ENCODE measurements around the gene CBX5.

The CBX5 gene

GRCh38 chr12:54221402-54221984 lies 58.4 kb downstream of the CBX5 start:
- DNase-seq: no peak

GRCh38 chr12:54220567-54220966 lies 59.4 kb downstream of the CBX5 start:
- DNase-seq: no peak

- peak; percentile 33 for DNase-seq
Observed at GRCh38 chr12:54220092-54220557, 59.8 kb downstream of the CBX5 start.

GRCh38 chr12:54217774-54218241 lies 62.1 kb downstream of the CBX5 start:
- no peak for DNase-seq

GRCh38 chr12:54216797-54217661 lies 62.9 kb downstream of the CBX5 start:
- DNase-seq: peak; percentile 71

- DNase-seq: peak; percentile 35
Observed at GRCh38 chr12:54215989-54216796, 63.7 kb downstream of the CBX5 start.

- peak; percentile 80 for DNase-seq
Observed at GRCh38 chr12:54214553-54215406, 65.1 kb downstream of the CBX5 start.

- DNase-seq: no peak
Observed at GRCh38 chr12:54213079-54213478, 66.8 kb downstream of the CBX5 start.

GRCh38 chr12:54211920-54212319 lies 68.0 kb downstream of the CBX5 start:
- no peak for DNase-seq

- DNase-seq: no peak
Observed at GRCh38 chr12:54210400-54210790, 69.5 kb downstream of the CBX5 start.

GRCh38 chr12:54208591-54208990 lies 71.3 kb downstream of the CBX5 start:
- DNase-seq: no peak

- DNase-seq: peak; percentile 8
Observed at GRCh38 chr12:54207539-54208294, 72.2 kb downstream of the CBX5 start.

- no peak for DNase-seq
Observed at GRCh38 chr12:54206791-54207190, 73.1 kb downstream of the CBX5 start.

GRCh38 chr12:54204316-54204715 lies 75.6 kb downstream of the CBX5 start:
- no peak for DNase-seq

- peak; percentile 44 for DNase-seq
Observed at GRCh38 chr12:54201001-54201794, 78.7 kb downstream of the CBX5 start.

- no peak for DNase-seq
Observed at GRCh38 chr12:54200412-54200811, 79.5 kb downstream of the CBX5 start.

- no peak for DNase-seq
Observed at GRCh38 chr12:54199917-54200316, 80.0 kb downstream of the CBX5 start.

- no peak for DNase-seq
Observed at GRCh38 chr12:54199034-54199433, 80.9 kb downstream of the CBX5 start.

- DNase-seq: no peak
Observed at GRCh38 chr12:54197431-54197909, 82.5 kb downstream of the CBX5 start.

GRCh38 chr12:54197010-54197409 lies 82.9 kb downstream of the CBX5 start:
- DNase-seq: no peak

GRCh38 chr12:54196396-54196795 lies 83.5 kb downstream of the CBX5 start:
- no peak for DNase-seq
